Lower leg skin (tissue), 4 donors: ENCODE results near the gene EPHB2. TPM values are rescaled to one million over a fixed set of nuclear protein-coding genes. Genes with fewer than 3 reads are reported as not detected.

ENCODE experiments used
- DNase-seq, 2 donors: peaks; one replicate each; pipeline ENCODE4 v3.0.0-alpha.2; 2019; ENCODE audit warnings: low spot score in 2 of 2
- H3K4me3 ChIP-seq: fragments of 200-600 bp; sonication (generic); 2 replicates; pipeline ENCODE4 v1.5.1; 2017; ENCODE audit warnings: mild to moderate bottlenecking, low read depth; ENCODE audit not compliant: poor library complexity, severe bottlenecking
- POLR2A ChIP-seq, 2 donors: fragments of 450-650 bp; IDR thresholded peaks; one replicate each; pipeline ENCODE4 v1.6.1; 2016 to 2017; ENCODE audit warnings: antibody characterized with exemption in 2 of 2, mild to moderate bottlenecking in 1 of 2, moderate library complexity in 1 of 2
- WGBS, 2 donors: methylation state at CpG; one replicate each; pipeline ENCODE4 v1.1.5; 2018; 5-methylcytosine and 5-hydroxymethylcytosine counted together
- intact Hi-C: fragments of 100-400 bp; cut with DNase I; formaldehyde crosslinking; loops from one replicate; pipeline ENCODE4 v1.15.0; 2023; ENCODE audit warnings: low total_unique reads
- total RNA-seq, 4 donors: library from RNA; depleted of rRNA; stranded (reverse); fragments of >200 nt; gene quantifications; one replicate each; pipeline ENCODE4 v1.1.0, GENCODE V29; 2016
- TF ChIP-seq, protein P1 (sequence below), 3 donors: fragments of 450-650 bp; IDR thresholded peaks; one replicate each; pipeline ENCODE4 v1.5.1; 2016; ENCODE audit warnings: antibody characterized with exemption in 3 of 3, mild to moderate bottlenecking in 3 of 3, moderate library complexity in 2 of 3

The EPHB2 gene
- total RNA-seq, 4 donors from 2014 or later: 0.57 to 3.1 (median 1.7) TPM

DNA sequence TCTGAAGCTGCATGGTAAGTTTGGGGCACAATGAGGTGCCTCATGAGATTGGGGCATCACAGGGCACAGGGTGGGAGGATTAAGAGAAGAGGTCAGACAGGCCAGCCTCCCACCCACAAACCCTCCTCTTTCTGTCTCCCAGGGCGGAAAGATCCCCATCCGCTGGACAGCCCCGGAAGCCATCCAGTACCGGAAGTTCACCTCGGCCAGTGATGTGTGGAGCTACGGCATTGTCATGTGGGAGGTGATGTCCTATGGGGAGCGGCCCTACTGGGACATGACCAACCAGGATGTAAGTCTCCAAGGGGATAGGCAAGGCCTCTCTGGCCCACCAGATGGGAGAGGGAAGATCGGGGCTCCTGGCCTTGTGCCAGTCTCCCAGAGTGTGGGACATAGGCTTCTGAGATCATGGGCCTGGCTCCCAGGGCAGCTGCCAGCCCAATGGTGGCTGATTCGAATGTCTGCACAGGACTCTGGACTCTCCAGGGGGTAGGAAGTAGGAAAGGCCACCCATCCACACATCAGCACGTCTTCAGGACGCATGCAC is 198.3 kb downstream of the EPHB2 start:
- no peak for DNase-seq
- TF ChIP-seq, protein P1, sequence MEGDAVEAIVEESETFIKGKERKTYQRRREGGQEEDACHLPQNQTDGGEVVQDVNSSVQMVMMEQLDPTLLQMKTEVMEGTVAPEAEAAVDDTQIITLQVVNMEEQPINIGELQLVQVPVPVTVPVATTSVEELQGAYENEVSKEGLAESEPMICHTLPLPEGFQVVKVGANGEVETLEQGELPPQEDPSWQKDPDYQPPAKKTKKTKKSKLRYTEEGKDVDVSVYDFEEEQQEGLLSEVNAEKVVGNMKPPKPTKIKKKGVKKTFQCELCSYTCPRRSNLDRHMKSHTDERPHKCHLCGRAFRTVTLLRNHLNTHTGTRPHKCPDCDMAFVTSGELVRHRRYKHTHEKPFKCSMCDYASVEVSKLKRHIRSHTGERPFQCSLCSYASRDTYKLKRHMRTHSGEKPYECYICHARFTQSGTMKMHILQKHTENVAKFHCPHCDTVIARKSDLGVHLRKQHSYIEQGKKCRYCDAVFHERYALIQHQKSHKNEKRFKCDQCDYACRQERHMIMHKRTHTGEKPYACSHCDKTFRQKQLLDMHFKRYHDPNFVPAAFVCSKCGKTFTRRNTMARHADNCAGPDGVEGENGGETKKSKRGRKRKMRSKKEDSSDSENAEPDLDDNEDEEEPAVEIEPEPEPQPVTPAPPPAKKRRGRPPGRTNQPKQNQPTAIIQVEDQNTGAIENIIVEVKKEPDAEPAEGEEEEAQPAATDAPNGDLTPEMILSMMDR (IDR thresholded peaks at IDR 0.05): no peak
- no peak for TF ChIP-seq POLR2A (IDR thresholded peaks at IDR 0.05)
- WGBS, 2 donors: 92 to 93% methylated on average over 11 of the region's 11 CpGs
- intact Hi-C loops: no loop called here
- H3K4me3 ChIP-seq: no peak overlapping the region

DNA sequence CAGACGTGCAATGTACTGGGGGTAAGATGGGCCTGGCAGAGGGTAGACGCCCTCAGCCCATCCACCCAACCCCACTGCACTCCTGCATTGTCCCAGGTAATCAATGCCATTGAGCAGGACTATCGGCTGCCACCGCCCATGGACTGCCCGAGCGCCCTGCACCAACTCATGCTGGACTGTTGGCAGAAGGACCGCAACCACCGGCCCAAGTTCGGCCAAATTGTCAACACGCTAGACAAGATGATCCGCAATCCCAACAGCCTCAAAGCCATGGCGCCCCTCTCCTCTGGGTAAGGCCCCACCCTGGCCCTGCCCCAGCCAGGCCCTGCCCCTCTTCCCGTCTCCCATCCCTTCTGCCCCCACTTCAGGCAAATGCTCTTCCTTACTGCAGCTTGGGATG is 199.6 kb downstream of the EPHB2 start:
- intact Hi-C loops: no loop called here
- no peak for DNase-seq
- 98 to 99% methylated on average over 12 to 13 of the region's 13 CpGs for WGBS, 2 donors
- H3K4me3 ChIP-seq: no peak overlapping the region
- TF ChIP-seq POLR2A (IDR thresholded peaks at IDR 0.05): no peak
- TF ChIP-seq, protein P1 (IDR thresholded peaks at IDR 0.05): no peak

DNA sequence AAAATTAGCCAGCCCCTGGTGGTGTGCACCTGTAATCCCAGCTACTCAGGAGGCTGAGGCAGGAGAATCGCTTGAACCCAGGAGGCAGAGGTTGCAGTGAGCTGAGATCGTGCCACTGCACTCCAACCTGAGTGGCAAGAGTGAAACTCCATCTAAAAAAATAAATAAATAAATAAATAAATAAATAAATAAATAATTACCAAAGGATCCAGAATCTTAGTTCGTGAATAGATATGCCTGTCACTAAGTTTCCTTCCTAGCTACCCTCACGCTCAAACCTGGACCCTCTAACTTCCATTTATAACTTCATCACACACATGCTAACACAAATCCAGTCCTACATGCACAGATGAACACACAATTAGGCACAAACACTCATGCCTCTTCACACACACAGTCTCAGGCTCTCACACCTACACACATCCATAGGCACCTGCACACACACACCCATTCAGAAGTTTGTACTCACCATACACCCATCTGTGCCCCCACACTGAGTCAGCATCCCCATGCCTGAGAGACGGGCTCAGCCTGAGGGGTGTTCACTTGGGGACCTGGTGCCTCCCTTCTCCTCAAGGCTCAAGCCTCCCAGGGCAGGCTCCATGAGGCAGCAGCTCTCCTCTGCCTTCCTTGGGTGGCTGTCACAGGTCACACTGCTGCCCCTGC is 200.5 kb downstream of the EPHB2 start:
- intact Hi-C loops: no loop called here
- H3K4me3 ChIP-seq: no peak overlapping the region
- 87 to 92% methylated on average over 5 of the region's 5 CpGs for WGBS, 2 donors
- no peak for DNase-seq
- TF ChIP-seq POLR2A (IDR thresholded peaks at IDR 0.05): no peak
- TF ChIP-seq, protein P1 (IDR thresholded peaks at IDR 0.05): no peak

DNA sequence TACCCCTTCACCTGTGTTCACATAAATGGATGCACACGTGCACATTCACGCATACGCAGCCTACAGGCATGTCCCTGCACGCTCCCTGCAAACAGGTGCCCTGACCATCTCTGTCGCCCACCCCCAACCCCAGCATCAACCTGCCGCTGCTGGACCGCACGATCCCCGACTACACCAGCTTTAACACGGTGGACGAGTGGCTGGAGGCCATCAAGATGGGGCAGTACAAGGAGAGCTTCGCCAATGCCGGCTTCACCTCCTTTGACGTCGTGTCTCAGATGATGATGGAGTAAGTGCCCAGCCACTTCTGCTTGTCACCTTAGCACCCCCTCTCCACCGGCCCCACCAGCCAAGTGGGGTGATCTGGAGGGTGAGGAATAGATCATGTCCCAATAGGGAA is 201.7 kb downstream of the EPHB2 start:
- TF ChIP-seq POLR2A (IDR thresholded peaks at IDR 0.05): no peak
- TF ChIP-seq, protein P1 (IDR thresholded peaks at IDR 0.05): no peak
- H3K4me3 ChIP-seq: no peak overlapping the region
- 90 to 92% methylated on average over 16 of the region's 16 CpGs for whole genome bisulfite sequencing, 2 donors
- no peak for DNase-seq
- intact Hi-C loops: no loop called here

DNA sequence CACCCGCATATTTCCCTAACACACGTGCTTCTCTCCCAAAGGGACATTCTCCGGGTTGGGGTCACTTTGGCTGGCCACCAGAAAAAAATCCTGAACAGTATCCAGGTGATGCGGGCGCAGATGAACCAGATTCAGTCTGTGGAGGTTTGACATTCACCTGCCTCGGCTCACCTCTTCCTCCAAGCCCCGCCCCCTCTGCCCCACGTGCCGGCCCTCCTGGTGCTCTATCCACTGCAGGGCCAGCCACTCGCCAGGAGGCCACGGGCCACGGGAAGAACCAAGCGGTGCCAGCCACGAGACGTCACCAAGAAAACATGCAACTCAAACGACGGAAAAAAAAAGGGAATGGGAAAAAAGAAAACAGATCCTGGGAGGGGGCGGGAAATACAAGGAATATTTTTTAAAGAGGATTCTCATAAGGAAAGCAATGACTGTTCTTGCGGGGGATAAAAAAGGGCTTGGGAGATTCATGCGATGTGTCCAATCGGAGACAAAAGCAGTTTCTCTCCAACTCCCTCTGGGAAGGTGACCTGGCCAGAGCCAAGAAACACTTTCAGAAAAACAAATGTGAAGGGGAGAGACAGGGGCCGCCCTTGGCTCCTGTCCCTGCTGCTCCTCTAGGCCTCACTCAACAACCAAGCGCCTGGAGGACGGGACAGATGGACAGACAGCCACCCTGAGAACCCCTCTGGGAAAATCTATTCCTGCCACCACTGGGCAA is 202.9 kb downstream of the EPHB2 start:
- intact Hi-C loops: no loop called here
- no peak overlapping the region for H3K4me3 ChIP-seq
- WGBS, 2 donors: 72 to 76% methylated on average over 24 of the region's 24 CpGs
- TF ChIP-seq POLR2A (IDR thresholded peaks at IDR 0.05): no peak
- TF ChIP-seq, protein P1 (IDR thresholded peaks at IDR 0.05): no peak
- DNase-seq: no peak
